Right atrium auricular region (tissue), 2 donors: Measurements from ENCODE around the gene USP32. TPM values are rescaled to one million over a fixed set of nuclear protein-coding genes. Genes with fewer than 3 reads are reported as not detected.

Source experiments
- DNase-seq: peaks from one replicate; pipeline ENCODE4 v3.0.0-alpha.2; 2019; ENCODE audit warnings: low spot score
- H3K27ac ChIP-seq, 2 donors: fragments of 200-600 bp; sonication (generic); 1 replicate in 1 of 2; 2 replicates in 1 of 2; pipeline ENCODE4 v1.5.1; 2016 to 2019
- H3K27me3 ChIP-seq, 2 donors: fragments of 200-600 bp; sonication (generic); one replicate each; pipeline versions ENCODE4 v1.5.1 to v1.6.0; 2017 to 2019
- H3K36me3 ChIP-seq: fragments of 200-600 bp; sonication (generic); one replicate; pipeline ENCODE4 v1.5.1; 2016
- H3K4me1 ChIP-seq, 2 donors: fragments of 200-600 bp; sonication (generic); one replicate each; pipeline versions ENCODE4 v1.5.1 to v1.6.0; 2017 to 2019
- H3K4me3 ChIP-seq, 2 donors: fragments of 200-600 bp; sonication (generic); 1 replicate in 1 of 2; 2 replicates in 1 of 2; pipeline ENCODE4 v1.5.1; 2017 to 2019; ENCODE audit warnings: mild to moderate bottlenecking in 1 of 2, moderate library complexity in 1 of 2
- H3K9me3 ChIP-seq, 2 donors: fragments of 200-600 bp; sonication (generic); one replicate each; pipeline ENCODE4 v1.5.1; 2019
- CTCF ChIP-seq, 2 donors: fragments of 200-600 bp; sonication (generic); IDR thresholded peaks; one replicate each; pipeline ENCODE4 v1.5.1; 2019; ENCODE audit warnings: antibody characterized with exemption in 2 of 2
- total RNA-seq, 2 donors: library from RNA; depleted of rRNA; stranded (reverse); fragments of >200 nt; gene quantifications; one replicate each; pipeline ENCODE4 v1.1.0, GENCODE V29; 2016

Gene USP32
- total RNA-seq, 2 donors from 2014 or later: 24.5 to 27.7 TPM

- H3K36me3 ChIP-seq: peaks cover 30% of the 10 kb centered on the region
- DNase-seq: no peak
- no peaks in the 10 kb centered on the region for H3K27me3 ChIP-seq
- no peak overlapping the region for H3K4me3 ChIP-seq
- H3K9me3 ChIP-seq: no peaks in the 10 kb centered on the region
- TF ChIP-seq CTCF (IDR thresholded peaks at IDR 0.05): no peak
- H3K27ac ChIP-seq: no peak overlapping the region
- no peaks in the 10 kb centered on the region for H3K4me1 ChIP-seq
These were observed 133.6 kb downstream of the USP32 start for GRCh38 chr17:60258313-60258712.

- H3K27ac ChIP-seq: no peak overlapping the region
- H3K9me3 ChIP-seq: no peaks in the 10 kb centered on the region
- peaks cover 37% of the 10 kb centered on the region for H3K36me3 ChIP-seq
- no peaks in the 10 kb centered on the region for H3K4me1 ChIP-seq
- no peaks in the 10 kb centered on the region for H3K27me3 ChIP-seq
- no peak for TF ChIP-seq CTCF (IDR thresholded peaks at IDR 0.05)
- H3K4me3 ChIP-seq: no peak overlapping the region
- no peak for DNase-seq
These were observed 135.8 kb downstream of the USP32 start for GRCh38 chr17:60256174-60256573.

GRCh38 chr17:60253048-60253447 lies 138.9 kb downstream of the USP32 start:
- no peak for DNase-seq
- TF ChIP-seq CTCF (IDR thresholded peaks at IDR 0.05): no peak
- no peak overlapping the region for H3K27ac ChIP-seq
- H3K36me3 ChIP-seq: peaks cover 29% of the 10 kb centered on the region
- H3K4me1 ChIP-seq: no peaks in the 10 kb centered on the region
- no peaks in the 10 kb centered on the region for H3K9me3 ChIP-seq
- no peaks in the 10 kb centered on the region for H3K27me3 ChIP-seq
- H3K4me3 ChIP-seq: no peak overlapping the region

GRCh38 chr17:60252459-60252858 lies 139.5 kb downstream of the USP32 start:
- H3K9me3 ChIP-seq: no peaks in the 10 kb centered on the region

GRCh38 chr17:60249290-60249826 lies 142.6 kb downstream of the USP32 start:
- Histone ChIP-seq H3K27ac (no peak overlapping the region), H3K27me3 (no peaks in the 10 kb centered on the region), H3K4me3 (no peak overlapping the region), H3K4me1 (no peaks in the 10 kb centered on the region), H3K9me3 (no peaks in the 10 kb centered on the region), H3K36me3 (peaks cover 25% of the 10 kb centered on the region)
- DNase-seq: no peak
- TF ChIP-seq CTCF (IDR thresholded peaks at IDR 0.05): no peak

More at GRCh38 chr17:60252459-60252858, 139.5 kb downstream of the USP32 start:
- Histone ChIP-seq H3K27me3 (no peaks in the 10 kb centered on the region), H3K36me3 (peaks cover 29% of the 10 kb centered on the region), H3K4me3 (no peak overlapping the region), H3K27ac (no peak overlapping the region), H3K4me1 (no peaks in the 10 kb centered on the region)
- TF ChIP-seq CTCF (IDR thresholded peaks at IDR 0.05): no peak
- no peak for DNase-seq

- Histone ChIP-seq H3K27me3 (no peaks in the 10 kb centered on the region), H3K4me1 (no peaks in the 10 kb centered on the region), H3K4me3 (no peak overlapping the region), H3K36me3 (peaks cover 19% of the 10 kb centered on the region), H3K27ac (no peak overlapping the region), H3K9me3 (no peaks in the 10 kb centered on the region)
- no peak for TF ChIP-seq CTCF (IDR thresholded peaks at IDR 0.05)
- no peak for DNase-seq
These were observed 143.2 kb downstream of the USP32 start for GRCh38 chr17:60248618-60249289.
